SK-N-SH (cell line): ENCODE results near the gene PPP2R3C.

Source experiments
- EP300 ChIP-seq, 2 experiments: IDR thresholded peaks; 2 replicates each; pipeline versions ENCODE4 v1.4.0 to v1.6.1; 2012; ENCODE audit warnings: borderline replicate concordance in 1 of 2, low read depth in 1 of 2, low read length in 1 of 2
- JUND ChIP-seq: IDR thresholded peaks from 2 replicates; pipeline ENCODE4 v1.4.0; 2012
- NFIC ChIP-seq: IDR thresholded peaks from 2 replicates; pipeline ENCODE4 v1.4.0; 2012; ENCODE audit warnings: borderline replicate concordance
- TF ChIP-seq, protein P1 (sequence below): fragments of 200-600 bp; sonication (generic); IDR thresholded peaks from 2 replicates; pipeline ENCODE4 v1.6.1; 2017; ENCODE audit warnings: antibody characterized with exemption, mild to moderate bottlenecking, moderate library complexity

GRCh38 chr14:35163384-35163783 lies 41.6 kb upstream of the PPP2R3C start:
- TF ChIP-seq, protein P1, sequence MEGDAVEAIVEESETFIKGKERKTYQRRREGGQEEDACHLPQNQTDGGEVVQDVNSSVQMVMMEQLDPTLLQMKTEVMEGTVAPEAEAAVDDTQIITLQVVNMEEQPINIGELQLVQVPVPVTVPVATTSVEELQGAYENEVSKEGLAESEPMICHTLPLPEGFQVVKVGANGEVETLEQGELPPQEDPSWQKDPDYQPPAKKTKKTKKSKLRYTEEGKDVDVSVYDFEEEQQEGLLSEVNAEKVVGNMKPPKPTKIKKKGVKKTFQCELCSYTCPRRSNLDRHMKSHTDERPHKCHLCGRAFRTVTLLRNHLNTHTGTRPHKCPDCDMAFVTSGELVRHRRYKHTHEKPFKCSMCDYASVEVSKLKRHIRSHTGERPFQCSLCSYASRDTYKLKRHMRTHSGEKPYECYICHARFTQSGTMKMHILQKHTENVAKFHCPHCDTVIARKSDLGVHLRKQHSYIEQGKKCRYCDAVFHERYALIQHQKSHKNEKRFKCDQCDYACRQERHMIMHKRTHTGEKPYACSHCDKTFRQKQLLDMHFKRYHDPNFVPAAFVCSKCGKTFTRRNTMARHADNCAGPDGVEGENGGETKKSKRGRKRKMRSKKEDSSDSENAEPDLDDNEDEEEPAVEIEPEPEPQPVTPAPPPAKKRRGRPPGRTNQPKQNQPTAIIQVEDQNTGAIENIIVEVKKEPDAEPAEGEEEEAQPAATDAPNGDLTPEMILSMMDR, result no peak
- TF ChIP-seq EP300 (IDR thresholded peaks at IDR 0.05; ENCODE audit: borderline replicate concordance in 1 of 2, low read depth in 1 of 2, low read length in 1 of 2) (no peak), NFIC (no peak), JUND (no peak)
